GM21619 (cell line): ENCODE measurements around the gene FRMD7.
A peak's percentile ranks its signal among the peaks of the same experiment; 100 is the strongest.

Experiments used
- ATAC-seq: cut with Tn5 transposase; IDR thresholded peaks from one replicate; pipeline ENCODE4 v1.9.1; 2021; ENCODE audit not compliant: unreplicated experiment

The FRMD7 gene

GRCh38 chrX:132037479-132037993 lies 90.3 kb downstream of the FRMD7 start:
- ATAC-seq: no peak

- peak; percentile 43 for ATAC-seq
These were observed 93.2 kb downstream of the FRMD7 start for GRCh38 chrX:132034648-132035047.

- ATAC-seq: no peak
These were observed 94.7 kb downstream of the FRMD7 start for GRCh38 chrX:132033166-132033565.

GRCh38 chrX:132031867-132032266 lies 96.0 kb downstream of the FRMD7 start:
- no peak for ATAC-seq

- no peak for ATAC-seq
These were observed 97.6 kb downstream of the FRMD7 start for GRCh38 chrX:132030264-132030663.
